Gastroesophageal sphincter (tissue), 4 donors: ENCODE measurements around the gene DDX3X. TPM values are rescaled to one million over a fixed set of nuclear protein-coding genes. Genes with fewer than 3 reads are reported as not detected.
"Not testable (repeated sequence)": the region's sequence is repeated elsewhere in the genome, so short reads cannot be mapped to it uniquely, and the experiment has no call there.

Experiments
- ATAC-seq: fragments of 150-250 bp; one replicate; pipeline ENCODE4 v1.9.1; 2016; ENCODE audit warnings: mild to moderate bottlenecking, moderate library complexity
- H3K27ac ChIP-seq, 4 donors: fragments of 200-600 bp; sonication (generic) in 3 of 4; 1 replicate in 3 of 4; 2 replicates in 1 of 4; pipeline ENCODE4 v1.5.1; 2016 to 2019
- H3K27me3 ChIP-seq: fragments of 200-600 bp; sonication (generic); one replicate; pipeline ENCODE4 v1.5.1; 2019
- H3K36me3 ChIP-seq, 2 donors: fragments of 200-600 bp; sonication (generic); one replicate each; pipeline ENCODE4 v1.5.1; 2019; ENCODE audit warnings: control low read depth in 1 of 2
- H3K4me1 ChIP-seq, 3 donors: fragments of 200-600 bp; sonication (generic); 1 replicate in 2 of 3; 2 replicates in 1 of 3; pipeline ENCODE4 v1.5.1; 2016 to 2019; ENCODE audit warnings: control low read depth in 2 of 3
- H3K4me3 ChIP-seq, 2 donors: fragments of 200-600 bp; sonication (generic); one replicate each; pipeline ENCODE4 v1.5.1; 2019; ENCODE audit warnings: mild to moderate bottlenecking in 1 of 2, moderate library complexity in 1 of 2
- H3K9me3 ChIP-seq, 3 donors: fragments of 200-600 bp; sonication (generic); one replicate each; pipeline ENCODE4 v1.5.1; 2017 to 2019; ENCODE audit warnings: control low read depth in 2 of 3
- CTCF ChIP-seq, 4 experiments: fragments of 200-600 bp in 2 of 4; fragments of 450-650 bp in 2 of 4; sonication (generic) in 1 of 4; IDR thresholded peaks; one replicate each; pipeline ENCODE4 v1.5.1; 2017 to 2019; ENCODE audit warnings: antibody characterized with exemption in 4 of 4, mild to moderate bottlenecking in 2 of 4, moderate library complexity in 2 of 4
- EP300 ChIP-seq: sonication (generic); formaldehyde crosslinking; IDR thresholded peaks from one replicate; pipeline ENCODE4 v1.6.1; 2017; ENCODE audit warnings: antibody characterized with exemption, mild to moderate bottlenecking
- POLR2A ChIP-seq, 2 donors: fragments of 450-650 bp; IDR thresholded peaks; one replicate each; pipeline ENCODE4 v1.6.1; 2017; ENCODE audit warnings: antibody characterized with exemption in 2 of 2, mild to moderate bottlenecking in 2 of 2, moderate library complexity in 1 of 2
- POLR2AphosphoS5 ChIP-seq: sonication (generic); formaldehyde crosslinking; IDR thresholded peaks from one replicate; pipeline ENCODE4 v1.6.1; 2017; ENCODE audit warnings: antibody characterized with exemption
- WGBS, 2 donors: methylation state at CpG; one replicate each; pipeline ENCODE4 v1.1.5; 2018; ENCODE audit warnings: low coverage in 1 of 2; 5-methylcytosine and 5-hydroxymethylcytosine counted together
- total RNA-seq, 4 donors: library from RNA; depleted of rRNA; stranded (reverse); fragments of >200 nt; gene quantifications; one replicate each; pipeline ENCODE4 v1.1.0, GENCODE V29; 2016

Gene DDX3X
- total RNA-seq, 4 donors from 2014 or later, result 226 to 385 (median 318) TPM

- H3K27ac ChIP-seq, result no peak overlapping the region
- no peak for ATAC-seq
- no peaks in the 10 kb centered on the region for H3K9me3 ChIP-seq
- H3K4me3 ChIP-seq, result no peak overlapping the region
- TF ChIP-seq POLR2A (IDR thresholded peaks at IDR 0.05), result no peak
- H3K27me3 ChIP-seq, result no peaks in the 10 kb centered on the region
- H3K36me3 ChIP-seq, result no peaks in the 10 kb centered on the region
- 57 to 81% methylated on average over 6 to 9 of the region's 10 CpGs for WGBS, 2 donors
- no peaks in the 10 kb centered on the region for H3K4me1 ChIP-seq
These were observed 49.0 kb downstream of the DDX3X start for GRCh38 chrX:41382714-41383645.

DNA sequence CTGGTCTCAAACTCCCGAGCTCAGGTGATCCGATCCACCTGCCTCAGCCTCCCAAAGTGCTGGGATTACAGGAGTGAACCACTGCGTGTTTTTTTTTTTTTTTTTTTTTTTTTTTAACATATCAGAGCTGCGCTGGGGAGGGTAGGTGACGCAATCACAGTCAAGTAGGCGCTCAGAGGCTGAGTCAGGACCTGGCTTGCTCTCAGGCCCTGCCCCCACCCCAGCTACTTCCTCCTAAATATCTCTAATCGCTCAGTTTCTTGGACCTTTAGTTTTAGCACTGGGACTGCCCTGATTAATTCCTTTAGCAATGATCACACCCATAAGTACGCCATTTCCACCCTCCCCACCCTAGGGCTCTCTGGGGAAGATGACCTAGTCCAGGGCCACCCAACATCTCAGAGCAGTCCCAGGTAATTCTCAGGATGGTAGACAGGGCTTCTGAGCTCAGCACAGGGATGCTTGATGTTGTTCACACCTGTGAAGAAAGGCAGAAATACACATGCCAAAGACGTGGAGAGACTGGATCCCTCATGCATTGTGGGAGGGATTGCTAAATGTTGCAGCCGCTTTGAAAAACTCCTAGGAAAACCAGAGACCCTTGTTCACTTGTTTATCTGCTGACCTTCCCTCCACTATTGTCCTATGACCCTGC lies 50.2 kb downstream of the DDX3X start:
- WGBS, 2 donors, result 58% methylated on average over 2 of the region's 10 CpGs; no CpG with 5 or more reads in 1 of the 2 donors
- no peak overlapping the region for H3K4me3 ChIP-seq
- no peaks in the 10 kb centered on the region for H3K9me3 ChIP-seq
- no peak for TF ChIP-seq EP300
- no peak for TF ChIP-seq CTCF (IDR thresholded peaks at IDR 0.05)
- TF ChIP-seq POLR2AphosphoS5, result no peak
- TF ChIP-seq POLR2A (IDR thresholded peaks at IDR 0.05), result no peak
- no peaks in the 10 kb centered on the region for H3K4me1 ChIP-seq
- ATAC-seq, result no peak
- H3K27me3 ChIP-seq, result no peaks in the 10 kb centered on the region
- no peaks in the 10 kb centered on the region for H3K36me3 ChIP-seq
- no peak overlapping the region for H3K27ac ChIP-seq

DNA sequence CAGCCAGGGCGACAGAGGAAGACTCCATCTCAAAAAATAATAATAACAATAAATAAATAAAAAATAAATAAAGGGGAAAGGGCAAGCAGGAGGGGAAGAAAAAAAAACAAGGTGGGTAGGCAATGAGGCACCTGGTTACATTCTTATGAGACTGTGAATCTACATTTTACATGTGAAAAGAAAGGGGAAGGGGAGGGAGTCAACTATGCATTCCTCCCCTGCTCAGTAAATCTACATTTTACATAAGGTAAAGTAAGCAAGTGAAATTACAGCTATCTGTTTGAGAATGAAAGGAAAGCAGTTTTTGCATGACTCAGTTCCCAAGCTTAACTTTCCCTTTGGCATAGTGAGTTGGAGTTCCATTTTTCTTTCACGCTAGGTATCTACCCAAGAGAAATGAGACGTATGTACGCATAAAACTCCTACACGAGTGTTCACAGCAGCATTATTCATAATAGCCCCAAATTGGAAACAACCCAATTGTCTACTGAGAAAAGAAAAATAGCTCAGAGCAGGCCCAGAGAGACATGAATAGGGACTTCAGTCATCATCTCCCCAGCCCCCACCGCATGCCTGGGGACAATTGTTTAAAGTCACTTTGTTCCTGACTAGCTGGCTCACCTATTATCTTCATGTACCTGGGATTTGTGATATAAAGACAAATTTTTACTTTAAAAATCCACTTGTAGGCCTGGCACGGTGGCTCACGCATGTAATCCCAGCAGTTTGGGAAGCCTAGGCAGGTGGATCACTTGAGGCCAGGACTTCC lies 52.4 kb downstream of the DDX3X start:
- Histone ChIP-seq H3K4me3 (no peak overlapping the region), H3K27me3 (no peaks in the 10 kb centered on the region), H3K36me3 (no peaks in the 10 kb centered on the region), H3K27ac (no peak overlapping the region), H3K9me3 (no peaks in the 10 kb centered on the region), H3K4me1 (no peaks in the 10 kb centered on the region)
- TF ChIP-seq POLR2AphosphoS5 (no peak), POLR2A (IDR thresholded peaks at IDR 0.05) (no peak), EP300 (no peak), CTCF (IDR thresholded peaks at IDR 0.05) (no peak)
- WGBS, 2 donors, result 64 to 77% methylated on average over 8 of the region's 8 CpGs
- no peak for ATAC-seq

DNA sequence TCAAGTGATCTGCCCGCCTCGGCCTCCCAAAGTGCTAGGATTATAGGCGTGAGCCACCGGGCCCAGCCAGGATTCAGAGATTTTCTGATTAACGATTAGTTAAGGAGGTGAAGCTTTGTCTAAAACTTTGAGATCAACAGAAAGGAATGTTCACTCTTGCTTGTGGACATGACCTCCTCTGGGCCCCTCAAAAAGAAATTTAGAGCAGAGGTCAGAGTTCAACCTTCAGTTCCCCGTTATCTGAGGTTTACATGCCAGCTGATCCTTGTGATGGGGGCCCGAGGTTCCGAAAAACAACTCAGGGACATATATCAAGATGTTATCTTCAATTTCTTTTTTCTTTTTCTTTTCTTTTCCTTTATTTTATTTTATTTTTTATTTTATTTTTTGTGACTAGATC lies 54.6 kb downstream of the DDX3X start:
- TF ChIP-seq POLR2A (IDR thresholded peaks at IDR 0.05) (no peak), EP300 (no peak), CTCF (IDR thresholded peaks at IDR 0.05) (no peak), POLR2AphosphoS5 (no peak)
- no peak overlapping the region for H3K4me3 ChIP-seq
- no peak overlapping the region for H3K27ac ChIP-seq
- H3K27me3 ChIP-seq, result no peaks in the 10 kb centered on the region
- ATAC-seq, result no peak
- H3K9me3 ChIP-seq, result no peaks in the 10 kb centered on the region
- H3K4me1 ChIP-seq, result no peaks in the 10 kb centered on the region
- H3K36me3 ChIP-seq, result no peaks in the 10 kb centered on the region
- WGBS, 2 donors, result 58 to 81% methylated on average over 3 to 4 of the region's 8 CpGs

DNA sequence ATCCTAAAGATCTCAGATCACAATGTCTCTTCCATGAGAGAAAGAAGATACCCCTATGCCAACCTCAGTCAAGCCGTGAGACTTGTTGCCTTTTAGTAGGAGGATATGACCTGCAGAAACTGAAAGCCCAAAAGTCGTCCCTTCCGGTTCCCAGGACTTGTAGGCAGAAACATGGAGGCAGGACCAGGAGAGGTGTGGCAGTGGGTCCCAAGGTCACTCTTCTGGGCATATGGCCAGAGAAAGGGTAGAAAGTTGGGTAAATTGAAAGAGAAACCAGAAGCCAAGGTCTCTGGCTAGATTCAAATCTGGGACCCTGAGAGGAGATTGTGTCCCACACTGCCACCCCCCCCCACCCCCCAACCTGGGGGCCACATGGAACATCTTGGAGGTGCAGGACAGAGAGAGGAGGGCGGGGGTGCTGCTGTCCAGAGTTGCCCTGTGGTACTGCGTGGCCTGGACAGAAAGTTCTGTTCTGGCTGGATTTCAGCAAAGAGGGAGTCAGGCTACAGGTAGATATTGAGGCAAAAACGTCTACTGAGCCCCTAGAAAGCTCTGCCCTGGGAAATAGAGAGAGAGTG lies 55.4 kb downstream of the DDX3X start:
- 48 to 72% methylated on average over 2 to 3 of the region's 6 CpGs for WGBS, 2 donors
- no peak overlapping the region for H3K27ac ChIP-seq
- no peak overlapping the region for H3K4me3 ChIP-seq
- no peaks in the 10 kb centered on the region for H3K27me3 ChIP-seq
- TF ChIP-seq CTCF (IDR thresholded peaks at IDR 0.05) (no peak), EP300 (no peak), POLR2A (IDR thresholded peaks at IDR 0.05) (no peak), POLR2AphosphoS5 (no peak)
- no peak for ATAC-seq
- no peaks in the 10 kb centered on the region for H3K9me3 ChIP-seq
- H3K4me1 ChIP-seq, result no peaks in the 10 kb centered on the region
- H3K36me3 ChIP-seq, result no peaks in the 10 kb centered on the region

- WGBS, 2 donors, result 54 to 63% methylated on average over 2 to 3 of the region's 7 CpGs
These were observed 56.6 kb downstream of the DDX3X start for GRCh38 chrX:41390576-41390975.

More at GRCh38 chrX:41390576-41390975, 56.6 kb downstream of the DDX3X start:
- ATAC-seq, H3K4me1 ChIP-seq, H3K9me3 ChIP-seq, H3K36me3 ChIP-seq, H3K4me3 ChIP-seq, H3K27ac ChIP-seq, H3K27me3 ChIP-seq: not testable (repeated sequence)
